Parathyroid adenoma (tissue), 2 donors: ENCODE results near the gene UBTD1.

ENCODE experiments used
- H2AFZ ChIP-seq: fragments of 300-600 bp; sonication (generic); one replicate; pipeline ENCODE4 v1.7.0; 2017; ENCODE audit warnings: antibody characterized with exemption, mild to moderate bottlenecking
- H3K27ac ChIP-seq: fragments of 300-600 bp; sonication (generic); one replicate; pipeline ENCODE4 v1.7.0; 2017
- H3K27me3 ChIP-seq: fragments of 300-600 bp; sonication (generic); one replicate; pipeline ENCODE4 v1.7.0; 2017; ENCODE audit warnings: low read length; ENCODE audit not compliant: control insufficient read depth, insufficient read depth
- H3K36me3 ChIP-seq: fragments of 300-600 bp; sonication (generic); one replicate; pipeline ENCODE4 v1.7.0; 2017; ENCODE audit warnings: low read length; ENCODE audit not compliant: control insufficient read depth, insufficient read depth
- H3K4me1 ChIP-seq: fragments of 300-600 bp; sonication (generic); one replicate; pipeline ENCODE4 v1.7.0; 2017; ENCODE audit warnings: control low read depth
- H3K4me2 ChIP-seq: fragments of 300-600 bp; sonication (generic); one replicate; pipeline ENCODE4 v1.7.0; 2017; ENCODE audit warnings: low read length
- H3K4me3 ChIP-seq: fragments of 300-600 bp; sonication (generic); one replicate; pipeline ENCODE4 v1.7.0; 2017; ENCODE audit warnings: low read depth, low read length
- H3K79me2 ChIP-seq: fragments of 300-600 bp; sonication (generic); one replicate; pipeline ENCODE4 v1.7.0; 2017; ENCODE audit warnings: control low read depth
- H3K9ac ChIP-seq: fragments of 300-600 bp; sonication (generic); one replicate; pipeline ENCODE4 v1.7.0; 2017; ENCODE audit warnings: mild to moderate bottlenecking
- H3K9me3 ChIP-seq: fragments of 300-600 bp; sonication (generic); one replicate; pipeline ENCODE4 v1.7.0; 2017; ENCODE audit warnings: low read length; ENCODE audit not compliant: control insufficient read depth
- CTCF ChIP-seq: fragments of 300-600 bp; sonication (generic); IDR thresholded peaks from one replicate; pipeline ENCODE4 v1.7.0; 2017; ENCODE audit warnings: antibody characterized with exemption, mild to moderate bottlenecking
- donor health status: primary hyperparathyroidism.

UBTD1 gene

GRCh38 chr10:97600616-97601015, 101.9 kb downstream of the UBTD1 start:
- H2AFZ ChIP-seq = no peak overlapping the region
- H3K36me3 ChIP-seq = no peaks in the 10 kb centered on the region
- H3K9me3 ChIP-seq = no peaks in the 10 kb centered on the region
- H3K79me2 ChIP-seq = peaks cover 3% of the 10 kb centered on the region
- H3K4me3 ChIP-seq = no peak overlapping the region
- H3K4me2 ChIP-seq = no peak overlapping the region
- no peak overlapping the region for H3K9ac ChIP-seq
- no peaks in the 10 kb centered on the region for H3K27me3 ChIP-seq
- H3K27ac ChIP-seq = no peak overlapping the region
- no peak for TF ChIP-seq CTCF
- no peaks in the 10 kb centered on the region for H3K4me1 ChIP-seq

- Histone ChIP-seq H3K27ac (no peak overlapping the region), H3K4me1 (no peaks in the 10 kb centered on the region), H3K4me2 (no peak overlapping the region), H3K9ac (no peak overlapping the region), H3K79me2 (peaks cover 3% of the 10 kb centered on the region), H3K4me3 (no peak overlapping the region), H3K9me3 (no peaks in the 10 kb centered on the region), H3K27me3 (no peaks in the 10 kb centered on the region), H3K36me3 (no peaks in the 10 kb centered on the region), H2AFZ (no peak overlapping the region)
- TF ChIP-seq CTCF = no peak
Measured at GRCh38 chr10:97601268-97602215, 102.8 kb downstream of the UBTD1 start.

- no peak overlapping the region for H2AFZ ChIP-seq
- H3K36me3 ChIP-seq = no peaks in the 10 kb centered on the region
- H3K27me3 ChIP-seq = no peaks in the 10 kb centered on the region
- no peak overlapping the region for H3K9ac ChIP-seq
- no peak overlapping the region for H3K4me3 ChIP-seq
- H3K27ac ChIP-seq = no peak overlapping the region
- no peaks in the 10 kb centered on the region for H3K4me1 ChIP-seq
- no peaks in the 10 kb centered on the region for H3K9me3 ChIP-seq
- no peak overlapping the region for H3K4me2 ChIP-seq
- no peak for TF ChIP-seq CTCF
- no peaks in the 10 kb centered on the region for H3K79me2 ChIP-seq
Measured at GRCh38 chr10:97607095-97607636, 108.4 kb downstream of the UBTD1 start.

GRCh38 chr10:97608991-97609561, 110.4 kb downstream of the UBTD1 start:
- Histone ChIP-seq H3K27ac (no peak overlapping the region), H3K36me3 (no peaks in the 10 kb centered on the region), H3K9ac (no peak overlapping the region), H2AFZ (no peak overlapping the region), H3K9me3 (no peaks in the 10 kb centered on the region), H3K4me3 (no peak overlapping the region), H3K4me2 (no peak overlapping the region), H3K4me1 (peaks cover under 1% of the 10 kb centered on the region), H3K27me3 (no peaks in the 10 kb centered on the region), H3K79me2 (no peaks in the 10 kb centered on the region)
- TF ChIP-seq CTCF = no peak
